Heart right ventricle (tissue), 16 donors: ENCODE measurements around the gene KRT32. TPM values are rescaled to one million over a fixed set of nuclear protein-coding genes. Genes with fewer than 3 reads are reported as not detected.

Experiments
- ATAC-seq, 8 donors: fragments of 200-7000 bp; cut with Tn5 transposase; one replicate each; pipeline ENCODE4 v1.9.1; 2020; ENCODE audit warnings: mild to moderate bottlenecking in 8 of 8, moderate library complexity in 8 of 8, moderate number of reproducible peaks in 1 of 8
- DNase-seq, 2 donors: peaks; one replicate each; pipeline ENCODE4 v3.0.0-alpha.2; 2020
- H3K27ac ChIP-seq, 10 donors: fragments of 200-600 bp; sonication (generic) in 2 of 10; one replicate each; pipeline versions ENCODE4 v1.5.0 to v1.8.0; 2020 to 2022; ENCODE audit warnings: mild to moderate bottlenecking in 3 of 10
- H3K27me3 ChIP-seq, 7 donors: fragments of 200-600 bp; one replicate each; pipeline ENCODE4 v1.8.0; 2021 to 2022; ENCODE audit warnings: mild to moderate bottlenecking in 2 of 7
- H3K36me3 ChIP-seq, 9 donors: fragments of 200-600 bp; sonication (generic) in 1 of 9; one replicate each; pipeline versions ENCODE4 v1.5.0 to v1.8.0; 2020 to 2022; ENCODE audit warnings: mild to moderate bottlenecking in 2 of 9
- H3K4me1 ChIP-seq, 9 donors: fragments of 200-600 bp; sonication (generic) in 1 of 9; one replicate each; pipeline versions ENCODE4 v1.5.0 to v1.8.0; 2020 to 2022; ENCODE audit warnings: mild to moderate bottlenecking in 4 of 9
- H3K4me3 ChIP-seq, 10 donors: fragments of 200-600 bp; sonication (generic) in 2 of 10; one replicate each; pipeline versions ENCODE4 v1.5.0 to v1.8.0; 2020 to 2022; ENCODE audit warnings: mild to moderate bottlenecking in 7 of 10, moderate library complexity in 2 of 10
- H3K9me3 ChIP-seq, 11 donors: fragments of 200-600 bp in 10 of 11; sonication (generic) in 2 of 11; one replicate each; pipeline versions ENCODE4 v1.5.0 to v1.8.0; 2013 to 2022; ENCODE audit warnings: mild to moderate bottlenecking in 2 of 11, control low read depth in 1 of 11, moderate library complexity in 1 of 11
- CTCF ChIP-seq, 9 donors: fragments of 200-600 bp; sonication (generic) in 2 of 9; IDR thresholded peaks; one replicate each; pipeline versions ENCODE4 v1.5.0 to v1.8.0; 2021 to 2022; ENCODE audit warnings: antibody characterized with exemption in 9 of 9, mild to moderate bottlenecking in 5 of 9, moderate library complexity in 1 of 9
- WGBS, 2 donors: extraction: QIAGEN DNeasy Blood & Tissue Kit; methylation state at CpG; one replicate each; pipeline ENCODE4 v1.1.7; 2013; ENCODE audit warnings: inconsistent platforms in 1 of 2; 5-methylcytosine and 5-hydroxymethylcytosine counted together
- intact Hi-C, 10 donors: fragments of 100-400 bp; cut with DNase I; formaldehyde crosslinking; loops; one replicate each; pipeline versions ENCODE4 v1.11.1 to v1.14.2; 2022
- polyA plus RNA-seq, 2 donors: library from polyadenylated mRNA; stranded (reverse); fragments of 200-250 nt; gene quantifications; one replicate each; pipeline ENCODE4 v1.2.3, GENCODE V29; 2013
- total RNA-seq, 10 donors: library from RNA; stranded (reverse); fragmentation: NEBNext Ultra II Directional in 3 of 10; extraction: Animal tissue kit (Norgen Biotek cat#: 25700) in 3 of 10; gene quantifications; one replicate each; pipeline versions ENCODE4 v1.2.1 to v1.2.4, GENCODE V29; 2021 to 2023
- donor health status: Arrhythmogenic right ventricular cardiomyopathy.
- donor health status: ischemic (EF 13 %, LVEDD 7.1; RV severe dilation, severe dysfunction).
- donor health status: healthy with polysubstance abuse.
- donor health status: DM: no; HTN: yes; CAD: no.
- donor health status: DM: no; HTN: no; CAD: no.
- donor health status: ischemic (EF 25% LVEDD 6.9; RV normal size, moderate dysfunction).
- donor health status: ischemic (EF 25% LVEDD 5.7; RV mildly dilated, moderate dysfunction).
- donor health status: healthy.
- donor health status: DM: yes; HTN: yes; CAD: no.
- donor health status: Ischemic cardiomyopathy.
- donor health status: ischemic (EF 35%, LVEDD 5.7; RV mildly dilated, moderate dysfunction).
- donor health status: nonischemic (EF 11% LVEDD 7.7; RV severe dilation, severe dysfunction).
- donor health status: DM: yes; HTN: yes; CAD: no.
- donor health status: PGD.
- donor health status: ischemic (EF 29% LVEDD 5.4; RV normal size, mild dysfunction).
- donor health status: nonischemic (EF 23%, LVEDD 6.1; RV moderate dilation, normal function).

KRT32 gene
- total and polyA plus RNA-seq, 12 donors, result 0.14 to 0.22 (median 0.21) TPM; not detected in 9

- H3K4me1 ChIP-seq, result no peaks in the 10 kb centered on the region
- no peak overlapping the region for H3K4me3 ChIP-seq
- no peak overlapping the region for H3K27ac ChIP-seq
- H3K36me3 ChIP-seq, result no peaks in the 10 kb centered on the region
- intact Hi-C loops, result loop anchor here in 1 of 10 donors (10.0 kb wide), 1 partner anchor 56 kb away; the partner anchor contains the start of gene KRT31
- no peak for DNase-seq
- ATAC-seq, result no peak
- 57 to 62% methylated on average over 2 of the region's 2 CpGs for WGBS, 2 donors
- no peak for TF ChIP-seq CTCF (IDR thresholded peaks at IDR 0.05)
- peaks cover 0 to 10% (median 0%) of the 10 kb centered on the region in 11 donors for H3K9me3 ChIP-seq
- H3K27me3 ChIP-seq, result peaks cover 0 to 47% (median 23%) of the 10 kb centered on the region in 7 donors
Measured at GRCh38 chr17:41451154-41451728, 15.9 kb downstream of the KRT32 start.

DNA sequence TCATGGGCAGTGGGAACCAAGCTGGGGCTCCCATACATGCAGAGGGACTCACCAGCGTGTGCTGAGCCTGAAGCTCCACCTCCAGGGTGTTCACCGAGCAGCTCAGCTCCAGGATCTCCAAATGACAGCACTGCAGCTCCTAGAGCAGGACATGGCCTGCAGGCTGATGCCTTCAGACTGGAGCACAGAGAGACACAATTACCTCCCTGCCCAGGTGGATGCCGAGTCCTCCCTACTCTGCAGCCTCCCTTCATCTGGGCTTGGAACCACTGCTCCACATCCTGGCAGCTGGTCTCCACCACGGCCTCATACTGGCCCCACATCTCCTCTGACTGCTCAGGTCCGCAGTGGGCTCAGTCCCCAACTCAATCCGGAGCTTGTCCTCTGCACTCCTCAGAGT, 18.2 kb downstream of the KRT32 start:
- Histone ChIP-seq H3K27ac (no peak overlapping the region), H3K9me3 (peaks cover 0 to 19% (median 0%) of the 10 kb centered on the region in 11 donors), H3K4me1 (no peaks in the 10 kb centered on the region), H3K36me3 (no peaks in the 10 kb centered on the region), H3K4me3 (no peak overlapping the region), H3K27me3 (peaks cover 0 to 60% (median 25%) of the 10 kb centered on the region in 7 donors)
- 80 to 83% methylated on average over 6 of the region's 6 CpGs for WGBS, 2 donors
- TF ChIP-seq CTCF (IDR thresholded peaks at IDR 0.05), result no peak
- ATAC-seq (no peak), DNase-seq (no peak)
- intact Hi-C loops, result no loop called here

- no peak overlapping the region for H3K27ac ChIP-seq
- intact Hi-C loops, result no loop called here
- no peaks in the 10 kb centered on the region for H3K4me1 ChIP-seq
- WGBS, 2 donors, result 41 to 52% methylated on average over 2 of the region's 2 CpGs
- H3K36me3 ChIP-seq, result no peaks in the 10 kb centered on the region
- ATAC-seq, result peak in 1 of 8 donors; percentile 13
- TF ChIP-seq CTCF (IDR thresholded peaks at IDR 0.05), result no peak
- no peak for DNase-seq
- no peak overlapping the region for H3K4me3 ChIP-seq
- peaks cover 0 to 19% (median 0%) of the 10 kb centered on the region in 11 donors for H3K9me3 ChIP-seq
- peaks cover 0 to 58% (median 27%) of the 10 kb centered on the region in 7 donors for H3K27me3 ChIP-seq
Measured at GRCh38 chr17:41448506-41448905, 18.7 kb downstream of the KRT32 start.

DNA sequence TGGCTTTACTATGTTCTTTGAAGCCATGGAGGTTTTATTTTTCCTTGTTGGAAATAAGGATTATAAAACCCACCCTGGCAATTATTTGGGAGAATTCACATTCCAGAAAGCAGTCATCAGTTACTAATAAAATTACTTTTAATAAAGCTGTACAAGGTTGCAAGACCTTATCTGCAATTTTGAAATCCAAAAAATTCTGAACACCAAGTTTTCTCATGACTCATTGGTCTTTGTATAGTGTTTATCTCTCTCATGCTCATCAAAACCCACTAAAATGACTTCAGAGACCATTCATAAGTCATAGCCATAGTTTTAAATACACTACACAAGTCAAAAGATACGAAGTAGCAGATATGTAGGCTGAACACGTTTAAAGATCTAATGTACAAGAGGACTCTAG, 20.4 kb downstream of the KRT32 start:
- intact Hi-C loops, result no loop called here

More for the DNA sequence above, 20.4 kb downstream of the KRT32 start:
- no peaks in the 10 kb centered on the region for H3K36me3 ChIP-seq
- H3K27ac ChIP-seq, result no peak overlapping the region
- peaks cover 0 to 61% (median 32%) of the 10 kb centered on the region in 7 donors for H3K27me3 ChIP-seq
- WGBS, 2 donors, result 46 to 62% methylated on average over 2 of the region's 2 CpGs
- DNase-seq (no peak), ATAC-seq (no peak)
- H3K4me3 ChIP-seq, result no peak overlapping the region
- no peak for TF ChIP-seq CTCF (IDR thresholded peaks at IDR 0.05)
- H3K9me3 ChIP-seq, result peaks cover 0 to 15% (median 0%) of the 10 kb centered on the region in 11 donors
- no peaks in the 10 kb centered on the region for H3K4me1 ChIP-seq
